ENCODE results near the gene CCDC85B. TPM values are rescaled to one million over a fixed set of nuclear protein-coding genes. Genes with fewer than 3 reads are reported as not detected.

The CCDC85B gene
- total RNA-seq, 1 experiment from 2014 or later, result 34.7 TPM

- DNase-seq (ENCODE audit: low read depth), result peak; percentile 98
These were observed 32.4 kb upstream of the CCDC85B start, which contains the start of gene CFL1 for GRCh38 chr11:65857853-65858680. Gene CFL1 (minus strand): TSS chr11:65858180. CDS start chr11:65858099, 81 bp downstream.

GRCh38 chr11:65858681-65859087, 31.8 kb upstream of the CCDC85B start:
- DNase-seq (ENCODE audit: low read depth), result no peak

GRCh38 chr11:65859095-65859811, 31.2 kb upstream of the CCDC85B start:
- DNase-seq (ENCODE audit: low read depth), result peak; percentile 100

- DNase-seq (ENCODE audit: low read depth), result no peak
These were observed 30.6 kb upstream of the CCDC85B start for GRCh38 chr11:65859812-65860277.

- peak; percentile 98 for DNase-seq (ENCODE audit: low read depth)
These were observed 30.0 kb upstream of the CCDC85B start, which contains the start of gene MUS81 for GRCh38 chr11:65860278-65861164. Gene MUS81 (plus strand): TSS chr11:65860433. CDS start chr11:65860754, 321 bp downstream.

- no peak for DNase-seq (ENCODE audit: low read depth)
These were observed 29.3 kb upstream of the CCDC85B start for GRCh38 chr11:65861165-65861505.

GRCh38 chr11:65861533-65862183, 28.8 kb upstream of the CCDC85B start:
- DNase-seq (ENCODE audit: low read depth), result no peak

- DNase-seq (ENCODE audit: low read depth), result no peak
These were observed 28.2 kb upstream of the CCDC85B start for GRCh38 chr11:65862191-65862735.

- no peak for DNase-seq (ENCODE audit: low read depth)
These were observed 27.3 kb upstream of the CCDC85B start for GRCh38 chr11:65862941-65863888.

- no peak for DNase-seq (ENCODE audit: low read depth)
These were observed 26.4 kb upstream of the CCDC85B start for GRCh38 chr11:65863889-65864705.

- DNase-seq (ENCODE audit: low read depth), result no peak
These were observed 25.6 kb upstream of the CCDC85B start for GRCh38 chr11:65864706-65865471.

GRCh38 chr11:65865550-65866172, 24.8 kb upstream of the CCDC85B start:
- no peak for DNase-seq (ENCODE audit: low read depth)

GRCh38 chr11:65866509-65867283, 23.8 kb upstream of the CCDC85B start:
- no peak for DNase-seq (ENCODE audit: low read depth)

- no peak for DNase-seq (ENCODE audit: low read depth)
These were observed 23.0 kb upstream of the CCDC85B start for GRCh38 chr11:65867284-65868071.

GRCh38 chr11:65868076-65868667, 22.3 kb upstream of the CCDC85B start:
- DNase-seq (ENCODE audit: low read depth), result no peak

GRCh38 chr11:65868907-65869306, 21.6 kb upstream of the CCDC85B start:
- no peak for DNase-seq (ENCODE audit: low read depth)
